Measurements from ENCODE around the gene GREM1.

The GREM1 gene

DNA sequence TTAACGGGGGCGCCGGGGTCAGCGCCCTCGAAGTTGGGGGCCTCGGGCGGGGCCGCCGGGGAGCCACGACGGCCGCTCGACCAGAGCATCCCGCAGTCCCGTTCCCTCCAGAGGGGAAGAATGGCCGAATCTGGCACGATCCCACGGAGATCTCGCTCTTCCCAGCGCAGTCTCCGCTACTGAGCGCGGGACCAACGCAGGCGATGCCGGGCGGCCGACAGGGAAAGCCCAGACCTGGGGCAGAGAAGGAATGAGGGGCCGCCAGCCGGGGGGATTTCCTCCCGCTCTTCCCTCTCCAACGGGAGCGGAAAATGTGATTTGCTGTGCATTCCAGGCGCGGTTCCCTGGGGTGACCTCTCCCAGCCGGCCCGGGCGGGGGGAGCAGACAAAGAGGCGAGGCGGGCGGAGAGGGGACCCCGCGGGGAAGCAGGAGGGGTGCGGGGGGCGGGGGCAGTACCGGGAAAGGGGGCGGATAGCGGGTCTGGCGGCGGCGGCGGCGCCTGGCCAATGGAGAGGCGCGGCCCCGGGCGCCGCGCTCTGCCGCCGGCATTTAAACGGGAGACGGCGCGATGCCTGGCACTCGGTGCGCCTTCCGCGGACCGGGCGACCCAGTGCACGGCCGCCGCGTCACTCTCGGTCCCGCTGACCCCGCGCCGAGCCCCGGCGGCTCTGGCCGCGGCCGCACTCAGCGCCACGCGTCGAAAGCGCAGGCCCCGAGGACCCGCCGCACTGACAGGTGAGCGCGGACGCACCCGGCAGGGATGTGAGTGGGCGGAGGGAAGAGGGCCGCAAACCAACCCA, at the start of gene GREM1:
TSS of gene GREM1 (plus strand) at position 579 of the 801 bp plus-strand sequence. CDS start 12,687 bp downstream, outside the sequence.
- DNase-seq: no peak
- in situ Hi-C loops (cut with HindIII; ENCODE audit: low pct_ligation_motif_present, low pct_unique_long_range_greater_than_20kb, low sequenced_read_pairs): no loop called here

DNA sequence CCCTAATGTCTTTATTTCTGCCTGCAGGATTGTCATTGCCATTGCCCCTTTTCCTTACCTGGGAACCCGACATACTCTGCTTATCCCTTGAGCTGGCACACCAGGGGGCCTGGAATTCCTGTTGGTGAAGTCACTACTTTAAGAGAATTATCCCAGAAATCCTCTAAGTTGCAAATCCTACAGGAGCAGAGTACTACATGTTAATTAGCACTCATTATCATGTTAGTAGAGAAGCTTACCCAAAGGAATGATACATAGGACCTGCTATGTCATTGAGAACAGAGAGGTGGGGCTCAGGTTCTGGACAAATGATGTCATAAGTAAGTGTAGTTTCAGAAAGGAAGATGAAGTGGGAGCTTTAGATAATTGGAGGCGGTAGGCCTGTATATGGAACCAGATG, 48.9 kb upstream of the GREM1 start:
- no peak for DNase-seq
- in situ Hi-C loops (cut with HindIII; ENCODE audit: low pct_ligation_motif_present, low pct_unique_long_range_greater_than_20kb, low sequenced_read_pairs): no loop called here

DNA sequence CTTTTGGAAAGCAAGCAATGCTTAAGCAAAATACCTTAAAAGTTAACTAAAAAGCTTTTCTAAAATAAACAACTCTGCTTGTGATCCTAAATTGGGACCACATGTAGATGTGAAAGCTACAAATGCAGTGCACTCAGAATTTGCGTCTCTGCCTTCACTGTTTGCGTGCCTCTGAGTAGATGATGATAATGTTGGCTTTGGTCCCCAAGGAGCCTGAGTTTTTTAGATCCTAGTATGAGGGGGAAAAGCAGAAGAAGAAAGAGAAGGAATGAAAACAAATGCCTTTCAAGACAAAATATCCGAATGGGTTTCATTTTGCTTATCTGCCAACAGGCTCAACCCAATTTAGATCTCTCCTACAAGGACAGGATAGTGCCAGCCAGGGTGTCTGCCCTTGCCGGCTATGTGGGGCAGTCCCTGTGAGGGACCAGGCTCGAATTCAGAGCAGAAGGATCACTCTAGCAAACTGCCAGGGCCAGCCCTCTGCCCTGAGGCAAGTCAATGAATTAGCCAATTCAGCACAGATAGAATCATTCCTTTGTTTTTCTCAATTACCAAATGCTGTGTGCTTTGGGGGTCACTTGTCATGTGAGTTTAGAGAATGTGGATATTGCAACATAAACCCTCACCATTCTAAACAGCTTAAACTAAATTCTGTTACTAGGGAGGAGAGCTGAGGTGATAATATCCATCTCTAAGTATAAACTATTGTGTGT, 47.8 kb upstream of the GREM1 start:
- no peak for DNase-seq
- in situ Hi-C loops (cut with HindIII; ENCODE audit: low pct_ligation_motif_present, low pct_unique_long_range_greater_than_20kb, low sequenced_read_pairs): no loop called here

DNA sequence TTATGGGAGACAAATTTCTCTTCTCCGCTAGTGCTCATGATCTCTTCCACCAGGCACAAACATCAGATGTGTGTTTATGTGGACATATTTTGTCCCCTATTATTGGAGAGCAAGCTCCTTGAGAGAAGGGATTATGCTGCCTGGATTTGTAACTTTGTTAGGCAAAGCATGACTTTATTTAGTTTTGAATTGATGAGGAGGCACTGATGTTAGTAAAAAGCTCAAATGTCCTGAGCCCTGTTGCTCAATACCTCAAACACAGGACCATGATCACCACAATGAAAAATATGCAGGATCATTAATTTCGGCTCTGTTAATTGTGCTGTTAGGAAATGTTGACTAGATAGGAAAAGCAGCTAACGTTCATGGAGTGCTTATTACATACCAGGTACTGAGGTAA, 47.2 kb upstream of the GREM1 start:
- in situ Hi-C loops (cut with HindIII; ENCODE audit: low pct_ligation_motif_present, low pct_unique_long_range_greater_than_20kb, low sequenced_read_pairs): no loop called here
- no peak for DNase-seq

DNA sequence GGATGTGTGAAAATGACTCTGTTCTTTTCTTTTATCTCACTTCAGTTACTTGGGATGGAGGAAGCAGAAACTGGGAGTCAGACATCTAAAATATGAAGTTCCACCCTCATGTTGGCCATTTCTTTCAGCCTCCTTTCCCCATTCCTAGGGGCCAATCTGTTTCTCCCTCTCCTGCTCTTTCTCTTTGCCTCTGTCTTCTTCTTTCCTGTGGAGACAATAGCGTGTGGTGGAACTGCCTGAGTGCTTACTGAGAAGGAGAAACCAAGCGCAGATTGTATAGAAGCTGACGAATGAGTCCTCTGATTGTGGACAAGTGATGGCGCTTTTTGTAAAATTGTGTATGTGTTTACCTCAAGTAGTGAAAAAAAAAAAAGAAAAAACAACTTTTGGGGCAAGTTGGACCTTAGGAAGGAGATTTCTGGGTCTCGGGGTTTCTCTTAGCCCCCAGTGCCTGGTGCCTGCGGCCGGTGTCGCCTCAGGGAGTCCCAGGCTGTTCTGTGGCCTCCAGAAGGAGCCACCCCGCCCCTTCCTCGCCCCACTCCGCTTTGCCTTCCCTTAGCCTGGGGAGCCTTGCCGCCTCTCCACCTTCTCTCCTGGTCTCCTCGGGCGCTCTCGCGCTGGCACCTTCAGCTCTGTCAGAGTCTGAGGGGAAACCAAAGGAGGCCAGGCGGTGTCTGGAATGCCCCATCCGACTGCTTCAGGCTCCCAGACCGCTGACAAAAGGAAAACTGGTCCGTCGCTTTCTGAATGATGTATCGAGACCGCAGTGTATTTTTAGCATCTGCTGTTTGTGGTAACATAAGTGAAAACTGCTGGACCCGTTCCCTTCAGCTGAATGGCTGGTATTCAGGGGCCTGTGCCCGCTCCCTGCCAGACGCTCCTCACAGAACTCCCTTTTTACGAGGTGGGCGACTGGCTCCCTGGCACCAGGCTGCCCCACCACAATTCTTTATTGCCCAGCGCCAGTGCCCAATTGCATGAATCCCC, 46.2 kb upstream of the GREM1 start:
- in situ Hi-C loops (cut with HindIII; ENCODE audit: low pct_ligation_motif_present, low pct_unique_long_range_greater_than_20kb, low sequenced_read_pairs): no loop called here
- no peak for DNase-seq

DNA sequence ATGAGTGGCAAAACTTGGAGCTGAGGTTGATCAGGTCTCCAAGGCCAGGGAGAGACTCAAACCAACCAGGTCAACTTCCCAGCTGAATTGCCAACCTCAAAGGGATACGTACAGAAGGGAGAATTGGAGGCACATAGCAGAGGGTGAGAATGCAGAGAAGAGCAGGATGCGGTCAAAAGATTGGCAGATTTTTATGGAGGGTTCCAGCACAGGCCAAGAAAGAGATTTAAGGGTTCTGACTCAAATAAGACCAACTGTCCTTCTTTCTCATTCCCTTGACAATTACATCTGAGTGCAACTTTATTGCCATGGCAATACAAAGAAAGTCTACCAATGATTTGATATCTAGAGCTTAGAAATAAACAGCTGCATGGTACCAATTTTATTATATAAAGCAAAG, 43.1 kb upstream of the GREM1 start:
- in situ Hi-C loops (cut with HindIII; ENCODE audit: low pct_ligation_motif_present, low pct_unique_long_range_greater_than_20kb, low sequenced_read_pairs): no loop called here
- DNase-seq: no peak

DNA sequence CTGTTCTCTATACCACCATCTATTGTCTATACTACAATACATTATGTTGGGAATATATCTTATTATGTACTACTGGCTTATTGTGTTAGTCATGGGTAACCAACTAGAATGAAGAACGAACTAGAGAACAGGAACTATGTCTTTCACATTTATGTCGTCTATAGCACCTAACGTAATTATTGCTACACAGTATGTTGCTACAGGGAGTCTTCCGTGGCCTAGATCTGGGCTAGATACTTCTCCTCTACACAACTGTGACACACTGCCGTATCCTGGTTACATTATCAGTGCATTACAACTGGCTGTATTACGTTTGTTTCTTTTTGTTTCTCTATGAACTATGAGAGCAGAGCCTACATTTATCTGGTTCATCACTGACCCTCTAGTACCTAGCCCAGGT, 42.3 kb upstream of the GREM1 start:
- no peak for DNase-seq
- in situ Hi-C loops (cut with HindIII; ENCODE audit: low pct_ligation_motif_present, low pct_unique_long_range_greater_than_20kb, low sequenced_read_pairs): no loop called here

DNA sequence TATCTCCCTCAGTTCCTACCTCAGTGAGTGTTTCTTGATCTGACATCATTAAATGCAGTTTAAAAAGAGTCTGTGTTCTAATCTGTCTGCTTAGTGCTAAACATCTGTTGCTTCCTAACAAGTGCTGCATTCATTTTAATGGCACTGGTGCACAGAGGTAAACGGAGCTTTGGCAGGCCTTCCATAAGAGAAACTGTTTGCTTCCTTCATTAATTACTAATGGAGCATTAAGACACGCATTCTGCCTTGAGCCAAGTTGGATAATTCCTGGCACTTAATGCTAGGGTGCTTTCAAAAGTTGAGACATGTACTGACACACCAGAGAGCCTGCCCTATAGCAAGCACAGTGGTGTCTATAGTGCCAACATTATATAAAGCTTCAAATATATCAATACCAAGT, 41.6 kb upstream of the GREM1 start:
- DNase-seq: no peak
- in situ Hi-C loops (cut with HindIII; ENCODE audit: low pct_ligation_motif_present, low pct_unique_long_range_greater_than_20kb, low sequenced_read_pairs): no loop called here

DNA sequence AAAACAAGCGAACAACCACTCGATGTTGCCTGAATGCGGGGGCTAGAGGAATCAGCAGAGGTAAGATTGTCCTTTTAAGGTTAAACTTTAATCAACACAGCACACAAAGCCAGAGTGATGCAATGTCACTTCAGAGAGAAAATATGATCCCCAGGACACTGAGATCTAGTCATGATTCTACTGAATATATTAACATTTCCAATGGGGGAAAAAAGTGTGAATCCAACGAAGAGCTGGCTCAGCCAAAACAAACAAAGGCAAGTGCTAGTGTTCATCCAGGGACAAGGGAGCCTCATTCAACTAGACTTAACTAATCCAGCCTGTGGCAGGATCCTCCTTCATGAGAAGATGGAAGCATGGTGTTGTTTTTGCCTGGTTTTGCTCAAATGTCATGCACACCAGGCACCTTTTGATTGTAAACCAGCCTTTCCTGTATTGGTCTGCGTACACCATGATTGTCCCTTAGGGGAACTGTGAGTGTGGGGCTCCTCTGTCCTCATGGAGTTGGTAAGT, 40.5 kb upstream of the GREM1 start:
- in situ Hi-C loops (cut with HindIII; ENCODE audit: low pct_ligation_motif_present, low pct_unique_long_range_greater_than_20kb, low sequenced_read_pairs): no loop called here
- peak; percentile 11 for DNase-seq

DNA sequence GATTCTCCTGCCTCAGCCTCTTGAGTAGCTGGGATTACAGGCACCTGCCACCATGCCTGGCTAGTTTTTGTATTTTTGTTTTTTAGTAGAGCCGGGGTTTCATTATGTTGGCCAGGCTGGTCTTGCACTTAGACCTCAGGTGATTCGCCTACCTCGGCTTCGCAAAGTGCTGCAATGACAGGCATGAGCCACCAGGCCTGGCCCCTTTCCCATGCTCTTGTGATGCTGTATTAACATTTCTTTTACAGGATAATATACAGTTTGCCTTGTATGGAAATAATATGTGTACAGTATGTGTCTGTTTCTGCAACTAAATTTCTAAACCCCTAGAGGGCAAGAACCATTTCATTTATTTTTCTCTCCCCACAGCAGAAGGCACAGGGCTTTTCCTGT, 38.5 kb upstream of the GREM1 start:
- in situ Hi-C loops (cut with HindIII; ENCODE audit: low pct_ligation_motif_present, low pct_unique_long_range_greater_than_20kb, low sequenced_read_pairs): no loop called here
- DNase-seq: no peak

DNA sequence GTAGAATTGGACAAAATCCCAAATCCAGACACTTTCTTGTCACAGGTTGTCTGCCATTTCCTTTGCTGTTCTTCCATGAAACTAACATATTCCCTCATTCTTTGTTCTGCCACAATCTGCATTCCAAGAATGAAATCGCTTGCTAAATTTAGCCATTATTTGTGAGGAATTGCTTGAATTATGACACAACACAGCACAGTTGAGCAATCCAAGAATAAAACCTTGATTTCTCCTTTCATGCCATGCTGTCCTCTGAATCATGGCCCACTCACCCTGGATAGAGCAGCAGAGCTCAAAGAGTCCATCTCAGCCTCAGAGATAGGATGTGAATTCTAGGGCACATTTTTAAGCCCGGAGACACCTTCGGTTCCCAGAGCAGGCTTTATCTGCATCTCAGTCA, 35.2 kb upstream of the GREM1 start:
- DNase-seq: peak; percentile 22
- in situ Hi-C loops (cut with HindIII; ENCODE audit: low pct_ligation_motif_present, low pct_unique_long_range_greater_than_20kb, low sequenced_read_pairs): no loop called here

DNA sequence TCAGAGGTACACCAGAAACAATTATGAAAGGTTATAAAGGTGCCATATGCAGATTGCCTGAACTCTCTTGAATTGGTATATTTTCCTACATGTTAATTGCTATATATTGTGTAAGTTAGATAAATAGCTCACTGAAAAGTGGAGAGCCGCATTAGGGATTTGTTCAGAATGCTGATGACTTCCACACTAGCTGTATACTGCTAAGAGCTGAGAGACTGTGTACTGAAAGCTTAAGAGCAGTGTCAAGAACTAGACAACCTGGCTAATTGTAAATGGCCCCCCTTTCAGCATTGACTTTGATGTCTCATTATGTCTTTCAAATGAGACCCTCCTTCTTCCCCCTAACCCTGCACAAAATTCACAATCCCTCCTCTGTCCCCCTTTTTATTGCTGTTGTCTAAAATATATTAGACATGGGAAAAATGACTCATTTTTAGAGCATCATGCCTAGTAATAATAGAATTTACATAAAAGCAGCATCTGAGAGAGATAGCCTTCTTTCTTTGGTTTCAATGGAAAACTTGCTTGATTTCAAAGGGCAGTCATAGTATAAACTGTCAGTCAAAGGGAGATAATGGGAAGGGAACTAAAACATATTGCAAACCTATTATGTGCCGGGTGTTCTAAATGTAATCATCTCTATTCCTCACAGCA, 34.7 kb upstream of the GREM1 start:
- DNase-seq: no peak
- in situ Hi-C loops (cut with HindIII; ENCODE audit: low pct_ligation_motif_present, low pct_unique_long_range_greater_than_20kb, low sequenced_read_pairs): no loop called here

DNA sequence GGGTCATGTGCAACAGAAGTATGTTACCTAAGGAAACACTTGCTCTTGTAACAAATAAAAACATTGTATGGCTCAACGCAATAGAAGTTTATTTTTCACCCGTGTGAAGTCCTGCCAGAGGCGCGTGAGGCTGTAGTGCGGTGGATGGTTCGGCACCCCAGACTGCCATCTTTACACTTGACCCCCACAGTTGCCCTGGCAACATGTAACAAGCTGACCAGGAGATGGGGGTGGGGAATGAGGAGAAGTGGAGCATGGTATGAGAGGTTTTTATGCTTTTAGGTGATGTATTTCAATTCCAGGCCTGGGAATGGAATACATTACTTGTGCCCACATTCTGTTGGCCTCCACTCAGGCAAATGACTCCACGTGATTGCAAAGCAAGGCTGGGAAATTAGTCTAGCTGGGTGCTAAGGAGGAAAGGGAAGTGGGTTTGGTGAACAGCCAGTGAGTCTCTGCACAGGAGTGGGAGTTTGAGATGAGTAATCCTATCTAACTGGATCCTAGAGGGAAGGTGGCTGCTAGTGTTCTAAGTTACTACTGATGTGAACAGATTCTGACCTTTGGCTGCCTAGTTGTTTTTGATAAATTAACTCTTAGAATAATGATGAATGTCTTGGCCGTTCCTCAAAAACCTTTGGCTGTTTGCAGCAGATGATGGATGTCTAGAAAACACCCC, 33.8 kb upstream of the GREM1 start:
- in situ Hi-C loops (cut with HindIII; ENCODE audit: low pct_ligation_motif_present, low pct_unique_long_range_greater_than_20kb, low sequenced_read_pairs): no loop called here
- DNase-seq: peak; percentile 42

DNA sequence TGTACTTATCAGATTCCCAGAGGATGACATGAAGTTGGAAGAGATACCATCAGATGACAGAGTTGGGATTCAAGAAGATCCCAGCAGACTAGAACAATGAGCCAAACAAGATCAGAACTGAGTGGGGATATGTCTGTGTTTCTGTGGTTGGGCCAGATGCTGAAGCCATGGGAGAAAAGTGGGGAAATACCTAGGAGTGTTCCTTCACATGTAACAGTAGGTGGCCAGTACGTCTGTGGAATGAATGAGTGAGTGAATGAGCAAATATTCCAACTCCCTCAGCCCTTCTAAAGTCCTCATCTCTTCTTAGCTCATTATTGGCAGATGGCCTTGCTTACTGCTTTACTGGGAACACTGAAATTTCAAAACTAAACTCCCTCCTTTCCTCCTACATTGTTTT, 32.2 kb upstream of the GREM1 start:
- DNase-seq: no peak
- in situ Hi-C loops (cut with HindIII; ENCODE audit: low pct_ligation_motif_present, low pct_unique_long_range_greater_than_20kb, low sequenced_read_pairs): no loop called here

DNA sequence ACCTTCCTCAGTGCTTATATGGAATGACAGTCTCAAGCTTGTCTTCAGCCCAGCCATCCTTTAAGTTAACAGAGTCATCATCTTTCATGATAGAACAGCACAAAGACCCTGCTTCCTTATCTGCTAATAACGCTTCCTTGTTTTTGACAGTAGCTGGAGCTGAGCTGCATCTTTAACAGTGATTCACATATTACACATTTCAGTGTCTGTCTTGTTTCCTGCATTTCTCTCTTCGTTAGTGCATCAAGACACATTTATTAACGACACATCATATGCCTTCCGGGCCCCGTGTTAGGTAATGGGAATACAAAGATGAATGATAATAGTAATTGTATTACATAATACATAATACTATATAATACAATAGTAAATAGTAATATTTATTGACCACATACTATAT, 30.2 kb upstream of the GREM1 start:
- in situ Hi-C loops (cut with HindIII; ENCODE audit: low pct_ligation_motif_present, low pct_unique_long_range_greater_than_20kb, low sequenced_read_pairs): no loop called here
- DNase-seq: no peak

DNA sequence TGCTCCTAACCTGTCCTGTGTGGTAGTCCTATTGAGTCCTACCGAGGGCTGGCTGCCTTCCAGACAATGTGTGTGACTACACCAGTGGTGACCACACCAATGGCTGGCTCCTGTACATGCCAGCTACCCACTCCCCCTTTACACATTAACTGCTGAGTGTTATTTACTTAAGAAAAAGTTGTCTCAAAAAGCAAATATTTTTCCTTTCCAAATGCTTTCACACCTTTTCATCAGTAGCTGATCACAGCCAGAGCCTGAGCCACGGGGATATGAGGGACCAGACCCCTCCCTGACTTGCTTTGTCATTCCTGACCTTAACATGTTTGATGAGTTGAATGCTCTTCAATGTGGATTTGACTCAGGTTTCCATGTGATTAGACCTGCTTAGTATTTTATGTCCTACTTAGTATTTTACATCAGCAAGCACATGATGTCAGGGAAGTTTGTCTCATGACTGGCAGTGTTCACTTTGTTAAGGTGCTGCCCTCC, 29.6 kb upstream of the GREM1 start:
- DNase-seq: peak; percentile 21
- in situ Hi-C loops (cut with HindIII; ENCODE audit: low pct_ligation_motif_present, low pct_unique_long_range_greater_than_20kb, low sequenced_read_pairs): no loop called here

DNA sequence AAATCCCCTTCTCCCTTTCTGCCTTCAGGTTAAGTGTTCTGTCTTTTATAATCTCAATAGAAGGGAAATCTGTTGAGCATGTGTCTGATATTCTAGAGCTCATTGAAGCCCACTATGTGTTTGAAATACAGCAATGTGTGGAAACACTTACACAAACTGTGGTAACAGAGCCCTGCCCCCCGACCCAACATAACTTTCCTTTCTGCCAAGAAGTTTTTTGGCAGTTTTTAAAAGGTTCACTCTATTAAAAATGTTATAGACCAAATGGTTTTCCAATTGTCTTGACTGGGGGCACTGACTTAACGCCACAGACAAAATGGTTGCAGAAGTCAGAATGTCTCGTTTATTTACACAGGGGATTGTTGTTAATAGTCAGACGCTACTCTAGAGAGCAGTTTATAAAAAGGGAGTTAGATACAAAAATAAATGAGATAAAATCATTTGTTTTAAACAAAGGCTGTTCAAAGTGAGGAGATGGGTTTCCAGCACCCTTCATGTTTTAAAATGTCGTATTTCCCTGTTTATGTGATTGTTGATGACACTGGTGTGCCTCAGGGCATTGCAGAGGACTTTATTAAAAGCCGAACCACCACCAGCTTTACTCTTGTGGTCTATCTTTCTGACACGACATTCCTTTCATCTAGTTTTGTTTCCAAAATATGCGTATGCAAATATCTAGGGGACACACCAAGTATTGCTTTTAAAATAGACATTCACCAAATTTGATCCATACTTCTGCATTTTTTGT, 26.7 kb upstream of the GREM1 start:
- DNase-seq: no peak
- in situ Hi-C loops (cut with HindIII; ENCODE audit: low pct_ligation_motif_present, low pct_unique_long_range_greater_than_20kb, low sequenced_read_pairs): no loop called here

All from ACHN (cell line).